Left ventricle myocardium inferior (tissue), 1 donor: Measurements from ENCODE around the gene STAT1. TPM values are rescaled to one million over a fixed set of nuclear protein-coding genes. Genes with fewer than 3 reads are reported as not detected.

ENCODE experiments used
- DNase-seq: peaks from one replicate; pipeline ENCODE4 v3.0.0-alpha.2; 2020
- H3K27ac ChIP-seq: fragments of 200-600 bp; replicated peaks from 2 replicates; pipeline ENCODE4 v1.8.0; 2021
- H3K27me3 ChIP-seq: fragments of 200-600 bp; 2 replicates; pipeline ENCODE4 v1.8.0; 2021; ENCODE audit warnings: low read depth
- H3K36me3 ChIP-seq: fragments of 200-600 bp; 2 replicates; pipeline ENCODE4 v1.8.0; 2021
- H3K4me1 ChIP-seq: fragments of 200-600 bp; 2 replicates; pipeline ENCODE4 v1.8.0; 2021
- H3K4me3 ChIP-seq: fragments of 200-600 bp; 2 replicates; pipeline ENCODE4 v1.8.0; 2021; ENCODE audit warnings: mild to moderate bottlenecking, moderate library complexity
- H3K9me3 ChIP-seq: fragments of 200-600 bp; replicated peaks from 2 replicates; pipeline ENCODE4 v1.8.0; 2021
- CTCF ChIP-seq: fragments of 200-600 bp; IDR thresholded peaks from 2 replicates; pipeline ENCODE4 v1.8.0; 2021; ENCODE audit warnings: antibody characterized with exemption, mild to moderate bottlenecking, borderline replicate concordance
- intact Hi-C: fragments of 100-400 bp; cut with micrococcal nuclease; formaldehyde crosslinking; loops from one replicate; pipeline ENCODE4 v1.11.0; 2022
- total RNA-seq: library from RNA; stranded (reverse); fragmentation: NEBNext Ultra II Directional; extraction: Animal tissue kit (Norgen Biotek cat#: 25700); gene quantifications from one replicate; pipeline ENCODE4 v1.2.1, GENCODE V29; 2021
- donor health status: DM: no; HTN: yes; CAD: no; lungs with severe emphysema.

Gene STAT1
- total RNA-seq, 1 donor from 2014 or later, result 42.2 TPM

- H3K9me3 ChIP-seq, result no peaks in the 10 kb centered on the region
- no peak overlapping the region for H3K27ac ChIP-seq
- no peaks in the 10 kb centered on the region for H3K36me3 ChIP-seq
- TF ChIP-seq CTCF, result no peak
- H3K4me1 ChIP-seq, result peaks cover 35% of the 10 kb centered on the region
- H3K27me3 ChIP-seq, result no peaks in the 10 kb centered on the region
- no peak for DNase-seq
- H3K4me3 ChIP-seq, result no peak overlapping the region
- intact Hi-C loops, result no loop called here
Observed at GRCh38 chr2:191018048-191018447, 4.1 kb upstream of the STAT1 start.

GRCh38 chr2:191015831-191016230, 1.9 kb upstream of the STAT1 start:
- no peak for TF ChIP-seq CTCF
- DNase-seq, result no peak
- H3K4me1 ChIP-seq, result peaks cover 50% of the 10 kb centered on the region
- H3K9me3 ChIP-seq, result no peaks in the 10 kb centered on the region
- intact Hi-C loops, result no loop called here
- no peak overlapping the region for H3K4me3 ChIP-seq
- no peaks in the 10 kb centered on the region for H3K36me3 ChIP-seq
- H3K27ac ChIP-seq, result no peak overlapping the region
- no peaks in the 10 kb centered on the region for H3K27me3 ChIP-seq

GRCh38 chr2:191015239-191015638, 1.3 kb upstream of the STAT1 start:
- Histone ChIP-seq H3K27ac (no peak overlapping the region), H3K4me3 (no peak overlapping the region), H3K36me3 (peaks cover under 1% of the 10 kb centered on the region), H3K4me1 (peaks cover 48% of the 10 kb centered on the region), H3K27me3 (no peaks in the 10 kb centered on the region), H3K9me3 (no peaks in the 10 kb centered on the region)
- intact Hi-C loops, result no loop called here
- no peak for DNase-seq
- no peak for TF ChIP-seq CTCF

GRCh38 chr2:191014653-191015020, 666 bp upstream of the STAT1 start:
- no peak for TF ChIP-seq CTCF
- Histone ChIP-seq H3K36me3 (peaks cover 7% of the 10 kb centered on the region), H3K27ac (peak overlapping the region; percentile 94), H3K27me3 (no peaks in the 10 kb centered on the region), H3K4me1 (peaks cover 43% of the 10 kb centered on the region), H3K9me3 (no peaks in the 10 kb centered on the region), H3K4me3 (peak overlapping the region; percentile 79)
- intact Hi-C loops, result no loop called here
- no peak for DNase-seq

GRCh38 chr2:191013682-191013931, 364 bp downstream of the STAT1 start:
- Histone ChIP-seq H3K27me3 (no peaks in the 10 kb centered on the region), H3K36me3 (peaks cover 17% of the 10 kb centered on the region), H3K4me3 (peak overlapping the region; percentile 79), H3K27ac (peak overlapping the region; percentile 94), H3K4me1 (peaks cover 45% of the 10 kb centered on the region), H3K9me3 (no peaks in the 10 kb centered on the region)
- intact Hi-C loops, result no loop called here
- no peak for DNase-seq
- no peak for TF ChIP-seq CTCF
